Mammary epithelial cell (primary cell): ENCODE measurements around the gene SMIM36.

Experiments used
- EZH2 ChIP-seq: IDR thresholded peaks from 2 replicates; pipeline ENCODE4 v1.6.1; 2012; ENCODE audit warnings: low read length, inconsistent platforms, borderline replicate concordance
- TF ChIP-seq, protein P1 (sequence below), 2 donors: IDR thresholded peaks in 1 of 2; conservative IDR thresholded peaks in 1 of 2; 2 replicates each; pipeline ENCODE4 v1.5.1; 2011 to 2012; ENCODE audit warnings: inconsistent platforms in 2 of 2, low read length in 2 of 2, mild to moderate bottlenecking in 2 of 2, control low read depth in 1 of 2, low read depth in 1 of 2; ENCODE audit not compliant: insufficient read depth in 1 of 2; ENCODE audit errors: extremely low read depth in 1 of 2

GRCh38 chr17:55456307-55457240, 54.7 kb downstream of the SMIM36 start:
- TF ChIP-seq, protein P1, sequence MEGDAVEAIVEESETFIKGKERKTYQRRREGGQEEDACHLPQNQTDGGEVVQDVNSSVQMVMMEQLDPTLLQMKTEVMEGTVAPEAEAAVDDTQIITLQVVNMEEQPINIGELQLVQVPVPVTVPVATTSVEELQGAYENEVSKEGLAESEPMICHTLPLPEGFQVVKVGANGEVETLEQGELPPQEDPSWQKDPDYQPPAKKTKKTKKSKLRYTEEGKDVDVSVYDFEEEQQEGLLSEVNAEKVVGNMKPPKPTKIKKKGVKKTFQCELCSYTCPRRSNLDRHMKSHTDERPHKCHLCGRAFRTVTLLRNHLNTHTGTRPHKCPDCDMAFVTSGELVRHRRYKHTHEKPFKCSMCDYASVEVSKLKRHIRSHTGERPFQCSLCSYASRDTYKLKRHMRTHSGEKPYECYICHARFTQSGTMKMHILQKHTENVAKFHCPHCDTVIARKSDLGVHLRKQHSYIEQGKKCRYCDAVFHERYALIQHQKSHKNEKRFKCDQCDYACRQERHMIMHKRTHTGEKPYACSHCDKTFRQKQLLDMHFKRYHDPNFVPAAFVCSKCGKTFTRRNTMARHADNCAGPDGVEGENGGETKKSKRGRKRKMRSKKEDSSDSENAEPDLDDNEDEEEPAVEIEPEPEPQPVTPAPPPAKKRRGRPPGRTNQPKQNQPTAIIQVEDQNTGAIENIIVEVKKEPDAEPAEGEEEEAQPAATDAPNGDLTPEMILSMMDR (conservative IDR thresholded peaks at IDR 0.05 in 1 of 2, IDR thresholded peaks at IDR 0.05 in 1 of 2; ENCODE audit: extremely low read depth in 1 of 2, insufficient read depth in 1 of 2, low read depth in 1 of 2, low read length in 2 of 2) = no peak
- no peak for TF ChIP-seq EZH2
